GM12801 (cell line): ENCODE data around the gene NEK11.

ENCODE experiments used
- TF ChIP-seq, protein P1 (sequence below): IDR thresholded peaks from one replicate; pipeline ENCODE4 v1.5.1; 2011; ENCODE audit warnings: control low read depth; ENCODE audit not compliant: insufficient read length; ENCODE audit errors: extremely low read depth

NEK11 gene

DNA sequence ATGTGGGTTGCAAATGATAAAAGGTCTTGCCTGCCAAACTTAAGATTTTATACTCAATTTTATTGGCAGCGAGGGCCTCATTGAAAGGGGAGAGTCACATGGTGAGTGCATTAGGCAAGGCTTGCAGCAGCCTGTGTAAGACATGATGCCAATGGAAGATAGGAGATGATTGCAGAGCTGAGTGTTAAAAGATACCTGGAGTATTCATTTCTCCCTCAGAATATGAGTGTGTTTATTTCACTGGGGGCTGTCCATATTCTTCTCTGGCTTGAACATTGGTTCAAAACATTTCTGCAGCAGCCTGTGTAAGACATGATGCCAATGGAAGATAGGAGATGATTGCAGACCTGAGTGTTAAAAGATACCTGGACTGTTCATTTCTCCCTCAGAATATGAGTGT, 189.7 kb downstream of the NEK11 start:
- TF ChIP-seq, protein P1, sequence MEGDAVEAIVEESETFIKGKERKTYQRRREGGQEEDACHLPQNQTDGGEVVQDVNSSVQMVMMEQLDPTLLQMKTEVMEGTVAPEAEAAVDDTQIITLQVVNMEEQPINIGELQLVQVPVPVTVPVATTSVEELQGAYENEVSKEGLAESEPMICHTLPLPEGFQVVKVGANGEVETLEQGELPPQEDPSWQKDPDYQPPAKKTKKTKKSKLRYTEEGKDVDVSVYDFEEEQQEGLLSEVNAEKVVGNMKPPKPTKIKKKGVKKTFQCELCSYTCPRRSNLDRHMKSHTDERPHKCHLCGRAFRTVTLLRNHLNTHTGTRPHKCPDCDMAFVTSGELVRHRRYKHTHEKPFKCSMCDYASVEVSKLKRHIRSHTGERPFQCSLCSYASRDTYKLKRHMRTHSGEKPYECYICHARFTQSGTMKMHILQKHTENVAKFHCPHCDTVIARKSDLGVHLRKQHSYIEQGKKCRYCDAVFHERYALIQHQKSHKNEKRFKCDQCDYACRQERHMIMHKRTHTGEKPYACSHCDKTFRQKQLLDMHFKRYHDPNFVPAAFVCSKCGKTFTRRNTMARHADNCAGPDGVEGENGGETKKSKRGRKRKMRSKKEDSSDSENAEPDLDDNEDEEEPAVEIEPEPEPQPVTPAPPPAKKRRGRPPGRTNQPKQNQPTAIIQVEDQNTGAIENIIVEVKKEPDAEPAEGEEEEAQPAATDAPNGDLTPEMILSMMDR = no peak

DNA sequence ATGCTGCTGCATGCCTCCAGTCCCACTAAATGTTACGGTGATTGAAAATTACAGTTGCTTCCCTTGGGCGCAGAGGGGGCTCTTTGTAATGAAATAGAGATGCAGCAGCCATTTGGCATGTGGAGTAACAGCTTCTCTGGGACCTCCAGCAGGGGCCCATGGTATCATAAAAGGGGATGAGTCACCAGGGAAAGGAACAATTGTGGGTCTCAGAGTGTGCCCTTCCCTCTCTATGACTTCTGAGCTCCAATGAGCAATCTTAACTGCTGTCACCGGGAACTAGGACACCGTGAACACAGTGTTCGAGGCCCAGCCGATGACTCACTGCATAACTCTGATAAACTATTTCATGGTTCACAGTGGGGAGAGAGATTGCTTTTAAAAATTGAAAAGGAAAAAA, 190.1 kb downstream of the NEK11 start:
- TF ChIP-seq, protein P1 = no peak

GRCh38 chr3:131217296-131217741, 190.6 kb downstream of the NEK11 start:
- TF ChIP-seq, protein P1 = no peak

DNA sequence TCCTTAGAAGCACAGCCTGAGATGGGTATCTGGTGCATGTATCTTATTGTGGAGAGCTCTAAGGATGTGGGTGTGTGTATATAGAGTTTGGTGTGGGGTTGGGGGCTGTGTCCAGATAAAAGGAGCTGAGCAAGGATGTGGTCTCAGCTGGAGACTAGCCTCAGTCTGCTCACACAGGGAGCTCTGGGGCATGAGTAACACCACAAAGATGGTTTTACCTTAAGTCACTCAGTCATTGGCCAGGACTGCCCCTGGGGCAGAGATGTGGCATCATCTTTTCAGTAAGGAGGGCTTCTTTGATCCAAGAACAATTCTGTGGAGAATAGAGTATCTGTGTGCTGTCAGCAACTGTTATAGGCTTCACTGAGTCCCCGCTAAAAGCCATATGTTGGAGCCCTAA, 191.5 kb downstream of the NEK11 start:
- TF ChIP-seq, protein P1 = no peak

DNA sequence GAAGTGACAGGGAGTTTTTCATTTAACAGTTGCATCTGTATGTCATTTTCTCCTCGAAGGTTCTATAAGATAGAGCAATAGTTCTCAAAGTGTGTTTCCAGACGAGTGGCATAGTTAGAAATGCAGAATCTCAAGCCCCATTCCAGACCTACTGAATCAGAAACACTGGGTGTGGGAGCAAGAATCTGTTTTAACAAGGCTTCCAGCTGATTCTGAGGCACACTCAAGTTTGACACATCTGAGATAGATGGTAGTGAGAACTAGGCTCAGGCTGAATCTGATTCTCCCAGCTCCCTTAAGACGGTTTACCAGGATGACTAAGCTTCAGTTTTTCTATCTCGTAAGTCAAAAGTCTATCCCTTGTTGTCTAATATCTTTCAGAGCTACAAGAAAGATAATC, 195.1 kb downstream of the NEK11 start:
- TF ChIP-seq, protein P1 = no peak

DNA sequence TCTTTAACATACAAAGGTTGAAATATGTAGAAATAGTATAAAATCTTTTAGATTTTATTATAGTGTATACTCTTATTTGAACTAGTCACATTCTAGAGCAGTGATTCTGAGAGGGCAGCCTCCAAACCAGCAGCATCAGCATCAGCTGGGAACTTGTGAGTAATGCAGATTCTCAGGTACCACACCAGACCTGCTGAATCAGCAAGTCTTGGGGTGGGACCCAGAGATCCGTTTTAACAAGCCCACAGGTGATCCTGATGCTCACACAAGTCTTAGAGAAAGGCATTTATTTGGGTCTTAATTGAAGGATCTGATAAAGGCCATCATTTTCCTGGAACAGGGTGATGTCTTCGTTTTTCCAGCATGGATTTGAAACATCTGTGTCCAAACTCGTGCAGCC, 195.9 kb downstream of the NEK11 start:
- TF ChIP-seq, protein P1 = no peak

DNA sequence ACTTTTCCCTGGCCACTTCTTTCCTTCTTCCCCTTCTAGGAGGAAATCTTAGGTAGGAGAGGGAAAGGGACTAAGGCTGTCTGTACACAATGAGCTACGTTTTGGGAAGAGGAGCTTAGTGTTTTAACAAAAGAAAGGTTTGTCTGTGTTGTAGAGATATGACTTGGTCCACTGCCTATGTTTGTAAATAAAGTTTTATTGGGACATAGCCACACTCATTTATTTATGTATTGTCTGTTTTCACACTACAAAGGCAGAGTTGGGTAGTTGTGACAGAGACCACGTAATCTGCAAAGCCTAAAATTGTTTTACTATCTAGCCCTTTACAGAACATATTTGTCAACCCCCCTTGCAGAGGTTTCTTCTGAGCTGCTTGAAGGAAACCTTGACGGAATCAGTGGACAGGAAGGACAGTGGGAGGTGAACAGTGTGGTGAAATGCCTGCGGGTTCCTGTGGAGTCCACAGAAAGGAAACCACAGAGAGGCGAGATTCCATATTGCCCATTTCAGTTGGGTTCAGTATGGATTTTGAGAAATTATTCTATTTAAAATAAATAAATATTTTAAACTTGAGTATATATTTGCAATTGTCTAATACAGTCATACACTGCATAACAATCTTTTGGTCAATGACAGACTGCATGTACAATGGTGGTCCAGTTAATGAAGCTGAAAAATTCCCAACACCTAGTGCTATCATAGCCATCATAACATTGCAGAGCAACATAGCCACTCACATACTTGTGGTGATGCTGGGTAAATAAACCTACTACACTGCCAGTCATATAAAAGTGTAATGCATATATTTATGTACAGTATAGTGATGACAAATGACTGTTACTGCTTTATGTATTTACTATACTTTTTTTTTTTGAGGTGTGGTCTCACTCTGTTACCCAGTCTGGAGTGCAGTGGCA, 197.0 kb downstream of the NEK11 start:
- TF ChIP-seq, protein P1 = no peak
